ENCODE results near the gene E2F6. TPM values are rescaled to one million over a fixed set of nuclear protein-coding genes. Genes with fewer than 3 reads are reported as not detected.

Gene E2F6
- total and polyA plus RNA-seq, 2 of the 4 experiments (the other 2 are of a cell fraction) = 8.2 to 10.9 TPM

DNA sequence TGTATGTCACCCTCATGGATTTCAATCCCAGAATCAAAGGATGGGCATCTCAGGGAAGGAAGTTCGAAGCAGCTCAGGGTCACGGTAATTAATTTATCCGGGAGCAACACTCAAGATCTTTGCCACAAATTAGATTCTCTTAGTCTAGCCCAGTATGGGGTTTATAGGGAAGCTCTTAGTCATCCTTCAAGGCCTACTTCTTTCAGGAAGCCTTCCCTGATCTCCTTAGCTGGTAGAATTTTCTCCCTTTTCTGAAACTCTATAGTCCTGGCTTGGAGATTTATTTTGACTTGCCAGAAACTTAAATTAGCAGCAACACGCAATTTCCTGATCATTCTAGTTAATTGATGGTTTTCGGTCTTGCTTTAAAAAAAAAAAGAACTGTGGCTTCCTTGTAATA is 47.4 kb upstream of the E2F6 start:
- Histone ChIP-seq H3K4me3 (ENCODE audit: insufficient read depth, low read depth, low read length) (no peak overlapping the region), H3K9ac (ENCODE audit: low read depth, low read length) (no peak overlapping the region), H3K23ac (ENCODE audit: low read depth, low read length) (no peak overlapping the region), H3K18ac (ENCODE audit: low read depth, low read length) (no peak overlapping the region), H3K14ac (replicated peaks; ENCODE audit: low read depth, low read length) (no peak overlapping the region), H3K4me2 (ENCODE audit: low read depth, low read length) (no peak overlapping the region), H2AK9ac (replicated peaks; ENCODE audit: low read depth, low read length, poor library complexity) (no peak overlapping the region), H2BK5ac (ENCODE audit: low read depth, low read length, poor library complexity, severe bottlenecking) (no peak overlapping the region), H4K20me1 (ENCODE audit: insufficient read depth, low read length) (no peaks in the 10 kb centered on the region; the same call in 1 of the 2 replicates), H4K91ac (ENCODE audit: insufficient read depth, low read depth, low read length) (no peak overlapping the region), H4K8ac (ENCODE audit: low read depth in 2 of 2, low read length in 2 of 2) (no peak overlapping the region), H2BK15ac (ENCODE audit: low read depth, low read length) (no peak overlapping the region), H3K9me3 (ENCODE audit: control insufficient read depth, insufficient read depth, low read length) (0 out of 2 replicates have a peak, but pooled peaks cover 2% of the 10 kb centered on the region), H3K4me1 (ENCODE audit: control insufficient read depth, insufficient read depth, low read length) (no peaks in the 10 kb centered on the region; the same call in 1 of the 2 replicates), H3K27ac (ENCODE audit: insufficient read depth, low read length) (no peak overlapping the region), H3K56ac (ENCODE audit: extremely low read depth, insufficient read depth, low read length) (no peak overlapping the region), H3K36me3 (ENCODE audit: control insufficient read depth, insufficient read depth, low read length) (no peaks in the 10 kb centered on the region), H3K4ac (ENCODE audit: low read depth, low read length) (no peak overlapping the region), H3K9me1 (ENCODE audit: insufficient read depth, low read length) (no peaks in the 10 kb centered on the region), H3K79me1 (ENCODE audit: low read depth in 1 of 2, low read length in 2 of 2) (no peaks in the 10 kb centered on the region), H2BK120ac (ENCODE audit: low read depth, low read length) (no peak overlapping the region), H3K27me3 (ENCODE audit: control insufficient read depth, insufficient read depth, low read length) (peaks cover 49% of the 10 kb centered on the region), H2BK20ac (ENCODE audit: low read depth, low read length) (no peak overlapping the region), H4K5ac (ENCODE audit: low read depth, low read length) (no peak overlapping the region), H2AFZ (replicated peaks; ENCODE audit: low read length, poor library complexity) (no peak overlapping the region), H2AK5ac (ENCODE audit: low read depth, low read length) (no peak overlapping the region)
- intact Hi-C loops (cut with micrococcal nuclease) (no loop called here), in situ Hi-C loops (cut with MboI; ENCODE audit: low sequenced_read_pairs) (no loop called here), dilution Hi-C loops (cut with HindIII; ENCODE audit: low sequenced_read_pairs, unreplicated experiment) (no loop called here)
- DNase-seq (no peak), ATAC-seq (ENCODE audit: low read depth) (no peak)
- no TSS peak for BruUV-seq (replicated peaks)
- no CpG with 5 or more reads among the region's 5 CpGs for WGBS, 2 experiments (ENCODE audit: extremely low coverage in 2 of 2, insufficient read length in 1 of 2)
- TF ChIP-seq RCOR1 (IDR thresholded peaks at IDR 0.05; ENCODE audit: insufficient replicate concordance, low read length) = no peak
- TF ChIP-seq, protein P1, sequence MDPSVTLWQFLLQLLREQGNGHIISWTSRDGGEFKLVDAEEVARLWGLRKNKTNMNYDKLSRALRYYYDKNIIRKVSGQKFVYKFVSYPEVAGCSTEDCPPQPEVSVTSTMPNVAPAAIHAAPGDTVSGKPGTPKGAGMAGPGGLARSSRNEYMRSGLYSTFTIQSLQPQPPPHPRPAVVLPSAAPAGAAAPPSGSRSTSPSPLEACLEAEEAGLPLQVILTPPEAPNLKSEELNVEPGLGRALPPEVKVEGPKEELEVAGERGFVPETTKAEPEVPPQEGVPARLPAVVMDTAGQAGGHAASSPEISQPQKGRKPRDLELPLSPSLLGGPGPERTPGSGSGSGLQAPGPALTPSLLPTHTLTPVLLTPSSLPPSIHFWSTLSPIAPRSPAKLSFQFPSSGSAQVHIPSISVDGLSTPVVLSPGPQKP (IDR thresholded peaks at IDR 0.05; ENCODE audit: borderline replicate concordance, low read depth, low read length) = no peak
- ChIA-PET POLR2A (ENCODE audit: unreplicated experiment) (no interaction called here), CTCF (no interaction called here)
